Gastrocnemius medialis (tissue), 4 donors: ENCODE measurements around the gene SS18. TPM values are rescaled to one million over a fixed set of nuclear protein-coding genes. Genes with fewer than 3 reads are reported as not detected.
"Not testable (repeated sequence)": the region's sequence is repeated elsewhere in the genome, so short reads cannot be mapped to it uniquely, and the experiment has no call there.

Experiments used
- ATAC-seq, 2 donors: fragments of 150-250 bp; one replicate each; pipeline ENCODE4 v1.9.1; 2016
- DNase-seq, 2 donors: peaks; one replicate each; pipeline ENCODE4 v3.0.0-alpha.2; 2019
- H3K27ac ChIP-seq, 4 donors: fragments of 200-600 bp; sonication (generic); 1 replicate in 1 of 4; 2 replicates in 3 of 4; pipeline ENCODE4 v1.5.1; 2016 to 2018; ENCODE audit warnings: mild to moderate bottlenecking in 2 of 4, moderate library complexity in 1 of 4
- H3K27me3 ChIP-seq, 3 donors: fragments of 200-600 bp; sonication (generic) in 2 of 3; 1 replicate in 1 of 3; 2 replicates in 2 of 3; pipeline versions ENCODE4 v1.5.1 to v1.6.0; 2016 to 2019; ENCODE audit warnings: mild to moderate bottlenecking in 1 of 3, moderate library complexity in 1 of 3
- H3K36me3 ChIP-seq, 2 donors: fragments of 200-600 bp; sonication (generic) in 1 of 2; one replicate each; pipeline ENCODE4 v1.5.1; 2017 to 2018
- H3K4me1 ChIP-seq, 2 donors: fragments of 200-600 bp; sonication (generic) in 1 of 2; one replicate each; pipeline ENCODE4 v1.5.1; 2016 to 2017; ENCODE audit warnings: mild to moderate bottlenecking in 2 of 2
- H3K4me3 ChIP-seq, 4 donors: fragments of 200-600 bp; sonication (generic) in 3 of 4; 1 replicate in 1 of 4; 2 replicates in 3 of 4; pipeline ENCODE4 v1.5.1; 2016 to 2019; ENCODE audit warnings: mild to moderate bottlenecking in 2 of 4
- H3K9me3 ChIP-seq, 3 donors: fragments of 200-600 bp; sonication (generic) in 2 of 3; 1 replicate in 1 of 3; 2 replicates in 2 of 3; pipeline ENCODE4 v1.5.1; 2016 to 2019
- CTCF ChIP-seq, 5 experiments: fragments of 450-650 bp in 3 of 5; fragments of 200-600 bp in 2 of 5; sonication (generic) in 2 of 5; IDR thresholded peaks in 4 of 5; conservative IDR thresholded peaks in 1 of 5; 1 replicate in 4 of 5; 2 replicates in 1 of 5; pipeline ENCODE4 v1.5.1; 2016 to 2019; ENCODE audit warnings: antibody characterized with exemption in 5 of 5, mild to moderate bottlenecking in 3 of 5, moderate library complexity in 3 of 5
- POLR2A ChIP-seq, 2 donors: fragments of 450-650 bp; IDR thresholded peaks; one replicate each; pipeline ENCODE4 v1.6.1; 2017; ENCODE audit warnings: antibody characterized with exemption in 2 of 2, mild to moderate bottlenecking in 2 of 2, moderate library complexity in 2 of 2
- in situ Hi-C, 4 donors: fragments of 200-750 bp; cut with MboI; loops; one replicate each; pipeline versions ENCODE4 v1.15.0 to v1.8.0; 2017; ENCODE audit warnings: low sequenced_read_pairs in 4 of 4
- intact Hi-C: fragments of 100-400 bp; cut with DNase I; formaldehyde crosslinking; loops from one replicate; pipeline ENCODE4 v1.15.1; 2023; ENCODE audit warnings: low total_unique reads
- total RNA-seq, 4 donors: library from RNA; depleted of rRNA; stranded (reverse); fragments of >200 nt; gene quantifications; one replicate each; pipeline versions ENCODE4 v1.1.0 to v1.2.3, GENCODE V29; 2016

The SS18 gene
- total RNA-seq, result 10 to 100 TPM; 17.3 to 25.7 (median 21.6) TPM

GRCh38 chr18:26090130-26091046 is at the start of gene SS18:
TSS of gene SS18 (minus strand) at chr18:26090613. CDS start at chr18:26090569, 44 bp downstream.
- H3K4me1 ChIP-seq, result peaks cover 19 to 21% of the 10 kb centered on the region in 2 donors
- peak; percentile 81 to 89 for DNase-seq
- ATAC-seq, result peak; percentile 91 to 93
- H3K36me3 ChIP-seq, result peaks cover 0 to 18% of the 10 kb centered on the region in 2 donors
- intact Hi-C loops, result loop anchor here (2.0 to 10.0 kb wide), 2 partner anchors 136 to 564 kb away; partner anchors contain the start of gene TAF4B
- TF ChIP-seq POLR2A (IDR thresholded peaks at IDR 0.05), result peak; percentile 48 to 54
- peak in 1 of 5 experiments; percentile 9 for TF ChIP-seq CTCF (IDR thresholded peaks at IDR 0.05 in 4 of 5, conservative IDR thresholded peaks at IDR 0.05 in 1 of 5)
- peak within 1 kb of the TSS; percentile 89 to 92 (median 91) for H3K27ac ChIP-seq
- H3K4me3 ChIP-seq, result peak within 1 kb of the TSS; percentile 79 to 94 (median 85)
- H3K27me3 ChIP-seq, result no peaks in the 10 kb centered on the region
- in situ Hi-C loops, result no loop called here
- H3K9me3 ChIP-seq, result no peaks in the 10 kb centered on the region

- Histone ChIP-seq H3K27ac (no peak overlapping the region), H3K4me1 (peaks cover 0 to 5% of the 10 kb centered on the region in 2 donors), H3K4me3 (no peak overlapping the region), H3K9me3 (no peaks in the 10 kb centered on the region), H3K27me3 (no peaks in the 10 kb centered on the region), H3K36me3 (no peaks in the 10 kb centered on the region)
- intact Hi-C loops, result no loop called here
- DNase-seq (no peak), ATAC-seq (no peak)
- in situ Hi-C loops, result no loop called here
- no peak for TF ChIP-seq CTCF (IDR thresholded peaks at IDR 0.05 in 4 of 5, conservative IDR thresholded peaks at IDR 0.05 in 1 of 5)
- TF ChIP-seq POLR2A (IDR thresholded peaks at IDR 0.05), result no peak
Observed at GRCh38 chr18:26135548-26135947, 45.1 kb upstream of the SS18 start.

- Histone ChIP-seq H3K4me3 (no peak overlapping the region), H3K27ac (no peak overlapping the region), H3K36me3 (no peaks in the 10 kb centered on the region), H3K4me1 (peaks cover 0 to 5% of the 10 kb centered on the region in 2 donors), H3K9me3 (no peaks in the 10 kb centered on the region), H3K27me3 (no peaks in the 10 kb centered on the region)
- TF ChIP-seq CTCF (IDR thresholded peaks at IDR 0.05 in 4 of 5, conservative IDR thresholded peaks at IDR 0.05 in 1 of 5) (no peak), POLR2A (IDR thresholded peaks at IDR 0.05) (no peak)
- in situ Hi-C loops, result no loop called here
- ATAC-seq, result no peak
- intact Hi-C loops, result no loop called here
- no peak for DNase-seq
Observed at GRCh38 chr18:26134107-26134506, 43.7 kb upstream of the SS18 start.

- Histone ChIP-seq H3K27ac (no peak within 1 kb of the TSS), H3K27me3 (no peaks in the 10 kb centered on the region), H3K4me1 (peaks cover 0 to 5% of the 10 kb centered on the region in 2 donors), H3K4me3 (no peak within 1 kb of the TSS), H3K36me3 (no peaks in the 10 kb centered on the region), H3K9me3 (no peaks in the 10 kb centered on the region)
- in situ Hi-C loops (no loop called here), intact Hi-C loops (no loop called here)
- ATAC-seq, result no peak
- no peak for DNase-seq
- TF ChIP-seq CTCF (IDR thresholded peaks at IDR 0.05 in 4 of 5, conservative IDR thresholded peaks at IDR 0.05 in 1 of 5), result no peak
- no peak for TF ChIP-seq POLR2A (IDR thresholded peaks at IDR 0.05)
Observed at GRCh38 chr18:26133652-26134051, 43.2 kb upstream of the SS18 start, which contains the start of gene PSMA8. TSS of gene PSMA8 (plus strand) at chr18:26133869. CDS start at chr18:26133966, 97 bp downstream.

GRCh38 chr18:26128192-26128591 is 37.8 kb upstream of the SS18 start:
- in situ Hi-C loops, DNase-seq: not testable (repeated sequence)

More at GRCh38 chr18:26128192-26128591, 37.8 kb upstream of the SS18 start:
- H3K27me3 ChIP-seq, intact Hi-C loops, H3K4me1 ChIP-seq, H3K36me3 ChIP-seq, H3K4me3 ChIP-seq, H3K9me3 ChIP-seq, H3K27ac ChIP-seq, ATAC-seq: not testable (repeated sequence)
